Mesenchymal stem cell (in vitro differentiated cells and primary cell): ENCODE results near the gene STRADB.

Experiments used
- DNase-seq: peaks from one replicate; pipeline ENCODE4 v3.0.0-alpha.2; 2013
- H2AFZ ChIP-seq: one replicate; pipeline ENCODE4 v1.6.1; 2013; ENCODE audit warnings: low read depth, mild to moderate bottlenecking, control low read depth, inconsistent platforms, low read length, moderate library complexity
- H2AK5ac ChIP-seq: 2 replicates; pipeline ENCODE4 v1.6.1; 2013; ENCODE audit warnings: low read length, moderate library complexity, mild to moderate bottlenecking, inconsistent platforms; ENCODE audit not compliant: severe bottlenecking
- H2BK120ac ChIP-seq: one replicate; pipeline ENCODE4 v1.6.1; 2013; ENCODE audit warnings: low read depth, mild to moderate bottlenecking, inconsistent platforms, low read length, moderate library complexity
- H2BK12ac ChIP-seq, 2 experiments: one replicate each; pipeline ENCODE4 v1.6.1; 2013; ENCODE audit warnings: inconsistent platforms in 2 of 2, low read length in 2 of 2, mild to moderate bottlenecking in 2 of 2, moderate library complexity in 2 of 2, control low read depth in 1 of 2
- H2BK15ac ChIP-seq: one replicate; pipeline ENCODE4 v1.6.1; 2013; ENCODE audit warnings: mild to moderate bottlenecking, low read depth, inconsistent platforms; ENCODE audit not compliant: poor library complexity, severe bottlenecking
- H2BK5ac ChIP-seq: 2 replicates; pipeline ENCODE4 v1.6.1; 2013; ENCODE audit warnings: low read depth, mild to moderate bottlenecking, low read length, control low read depth, inconsistent platforms; ENCODE audit not compliant: poor library complexity, severe bottlenecking
- H3K14ac ChIP-seq, 2 experiments: one replicate each; pipeline ENCODE4 v1.6.1; 2013; ENCODE audit warnings: inconsistent platforms in 2 of 2, low read length in 2 of 2, control low read depth in 1 of 2, mild to moderate bottlenecking in 1 of 2, moderate library complexity in 1 of 2
- H3K18ac ChIP-seq, 2 experiments: one replicate each; pipeline ENCODE4 v1.6.1; 2013; ENCODE audit warnings: inconsistent platforms in 2 of 2, low read length in 2 of 2, control low read depth in 1 of 2, low read depth in 1 of 2, mild to moderate bottlenecking in 1 of 2
- H3K23ac ChIP-seq, 2 experiments: one replicate each; pipeline ENCODE4 v1.6.1; 2013; ENCODE audit warnings: inconsistent platforms in 2 of 2, low read length in 2 of 2, mild to moderate bottlenecking in 2 of 2, moderate library complexity in 2 of 2, control low read depth in 1 of 2
- H3K27ac ChIP-seq: 2 replicates; pipeline ENCODE4 v1.5.1; 2013; ENCODE audit warnings: mild to moderate bottlenecking, moderate library complexity, low read length, control low read depth, inconsistent platforms; ENCODE audit not compliant: poor library complexity, severe bottlenecking
- H3K27me3 ChIP-seq, 2 experiments: 2 replicates each; pipeline versions ENCODE4 v1.6.1 to v1.7.0; 2013; ENCODE audit warnings: low read length in 2 of 2, mild to moderate bottlenecking in 2 of 2, moderate library complexity in 2 of 2, control low read depth in 1 of 2, inconsistent platforms in 1 of 2; ENCODE audit not compliant: control insufficient read depth in 1 of 2, insufficient read depth in 1 of 2
- H3K36me3 ChIP-seq, 2 experiments: 2 replicates each; pipeline versions ENCODE4 v1.6.1 to v1.7.0; 2013; ENCODE audit warnings: low read length in 2 of 2, control low read depth in 1 of 2, inconsistent platforms in 1 of 2, low read depth in 1 of 2, mild to moderate bottlenecking in 1 of 2; ENCODE audit not compliant: insufficient read depth in 2 of 2, control insufficient read depth in 1 of 2
- H3K4ac ChIP-seq, 2 experiments: one replicate each; pipeline ENCODE4 v1.6.1; 2013; ENCODE audit warnings: inconsistent platforms in 2 of 2, low read length in 2 of 2, mild to moderate bottlenecking in 2 of 2, moderate library complexity in 2 of 2, control low read depth in 1 of 2, low read depth in 1 of 2
- H3K4me1 ChIP-seq: 2 replicates; pipeline ENCODE4 v1.6.1; 2013; ENCODE audit warnings: low read depth, low read length, control low read depth; ENCODE audit not compliant: control insufficient read depth, insufficient read depth
- H3K4me2 ChIP-seq: 2 replicates; pipeline ENCODE4 v1.6.1; 2013; ENCODE audit warnings: low read length, mild to moderate bottlenecking, inconsistent platforms; ENCODE audit not compliant: poor library complexity, severe bottlenecking
- H3K4me3 ChIP-seq, 2 experiments: 2 replicates each; pipeline versions ENCODE4 v1.5.1 to v1.7.0; 2013; ENCODE audit warnings: low read length in 2 of 2, mild to moderate bottlenecking in 2 of 2, control low read depth in 1 of 2, low read depth in 1 of 2; ENCODE audit not compliant: insufficient read depth in 1 of 2
- H3K79me1 ChIP-seq: replicated peaks from 2 replicates; pipeline ENCODE4 v1.6.1; 2013; ENCODE audit warnings: mild to moderate bottlenecking, control low read depth, low read length, inconsistent platforms; ENCODE audit not compliant: poor library complexity, severe bottlenecking
- H3K9ac ChIP-seq: 2 replicates; pipeline ENCODE4 v1.7.0; 2013; ENCODE audit warnings: mild to moderate bottlenecking, low read length, moderate library complexity
- H3K9me3 ChIP-seq: 2 replicates; pipeline ENCODE4 v1.7.0; 2013; ENCODE audit warnings: mild to moderate bottlenecking, low read length; ENCODE audit not compliant: control insufficient read depth
- H4K8ac ChIP-seq: one replicate; pipeline ENCODE4 v1.6.1; 2013; ENCODE audit warnings: inconsistent platforms, mild to moderate bottlenecking, low read length, moderate library complexity
- H4K91ac ChIP-seq: one replicate; pipeline ENCODE4 v1.6.1; 2013; ENCODE audit warnings: mild to moderate bottlenecking, low read length, inconsistent platforms
- WGBS: methylation state at CpG from one replicate; pipeline ENCODE4 v1.1.7; 2013; ENCODE audit warnings: mixed read lengths; 5-methylcytosine and 5-hydroxymethylcytosine counted together

STRADB gene

DNA sequence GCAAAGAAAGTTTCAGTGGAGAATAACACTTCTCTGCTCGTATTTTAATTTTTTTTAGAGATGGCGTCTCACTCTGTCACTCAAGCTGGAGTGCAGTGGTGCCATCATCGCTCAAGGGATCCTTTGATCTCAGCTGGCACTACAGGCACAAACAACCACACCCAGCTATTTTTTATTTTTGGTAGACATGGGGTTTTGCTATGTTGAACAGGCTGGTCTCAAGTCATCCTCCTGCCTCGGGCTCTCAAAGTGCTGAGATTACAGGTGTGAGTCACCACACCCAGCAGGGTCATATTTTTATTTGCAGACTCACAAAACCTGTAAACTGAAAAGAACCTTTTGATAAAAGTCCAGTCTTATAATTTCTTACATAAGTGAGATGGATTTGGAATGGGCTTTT, 2.8 kb upstream of the STRADB start:
- Histone ChIP-seq H3K4me3 (no peak overlapping the region), H2BK120ac (no peak overlapping the region), H2AFZ (no peak overlapping the region), H2BK15ac (no peak overlapping the region), H3K9me3 (no peaks in the 10 kb centered on the region), H3K9ac (no peak overlapping the region), H4K91ac (no peak overlapping the region), H3K14ac (no peak overlapping the region), H3K4ac (no peak overlapping the region), H3K36me3 (peaks cover 0 to 26% of the 10 kb centered on the region in 2 experiments), H3K23ac (no peak overlapping the region), H2AK5ac (no peak overlapping the region), H3K27ac (no peak overlapping the region), H3K4me2 (no peak overlapping the region), H3K4me1 (peaks cover 3% of the 10 kb centered on the region), H4K8ac (no peak overlapping the region), H3K79me1 (peaks cover 24% of the 10 kb centered on the region), H3K27me3 (no peaks in the 10 kb centered on the region), H2BK5ac (no peak overlapping the region), H2BK12ac (no peak overlapping the region), H3K18ac (no peak overlapping the region)
- WGBS, result 100% methylated on average over 3 of the region's 4 CpGs
- no peak for DNase-seq

DNA sequence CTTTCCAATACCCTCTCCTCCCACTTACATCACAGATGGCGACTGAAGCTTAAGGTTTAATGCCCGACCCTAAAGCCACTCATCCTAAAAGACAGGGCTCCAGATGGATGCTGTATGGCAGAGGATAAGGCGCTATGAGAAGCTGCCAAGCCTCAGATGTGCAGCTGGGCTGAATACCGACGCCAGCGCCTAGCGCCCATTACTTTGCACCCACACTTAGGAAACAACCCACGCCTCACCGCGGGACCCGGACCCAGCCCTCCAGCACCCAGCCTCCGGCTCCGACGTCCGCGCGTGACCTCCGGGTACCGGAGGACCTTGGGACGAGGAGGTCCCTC, 617 bp upstream of the STRADB start:
- no peak for DNase-seq
- Histone ChIP-seq H3K9me3 (no peaks in the 10 kb centered on the region), H3K79me1 (peaks cover 24% of the 10 kb centered on the region), H3K36me3 (peaks cover 0 to 38% of the 10 kb centered on the region in 2 experiments), H3K4me2 (peak overlapping the region; percentile 77), H4K8ac (peak overlapping the region; percentile 29), H3K4me1 (peaks cover 3% of the 10 kb centered on the region), H3K4ac (peak overlapping the region in 1 of 2 experiments; percentile 81), H2BK12ac (no peak overlapping the region), H2BK15ac (no peak overlapping the region), H3K27me3 (no peaks in the 10 kb centered on the region), H3K18ac (peak overlapping the region; percentile 81 to 91), H3K4me3 (peak overlapping the region; percentile 75 to 99), H2AK5ac (no peak overlapping the region), H3K27ac (peak overlapping the region; percentile 17), H3K23ac (peak overlapping the region in 1 of 2 experiments; percentile 16), H2BK5ac (no peak overlapping the region), H3K9ac (peak overlapping the region; percentile 96), H3K14ac (peak overlapping the region in 1 of 2 experiments; percentile 19), H4K91ac (peak overlapping the region; percentile 36), H2AFZ (peak overlapping the region; percentile 96), H2BK120ac (no peak overlapping the region)
- 0% methylated on average over 19 of the region's 20 CpGs for WGBS

GRCh38 chr2:201452058-201452921, 750 bp downstream of the STRADB start:
- DNase-seq, result peak; percentile 14
- H3K4ac ChIP-seq, result peak overlapping the region; percentile 60 to 97
- H2BK120ac ChIP-seq, result peak overlapping the region; percentile 84
- no peak overlapping the region for H2AK5ac ChIP-seq
- peaks cover 0 to 43% of the 10 kb centered on the region in 2 experiments for H3K36me3 ChIP-seq
- H4K8ac ChIP-seq, result peak overlapping the region; percentile 55
- H3K27me3 ChIP-seq, result no peaks in the 10 kb centered on the region
- peak overlapping the region; percentile 96 for H3K9ac ChIP-seq
- H2BK5ac ChIP-seq, result peak overlapping the region; percentile 60
- peak overlapping the region; percentile 75 to 99 for H3K4me3 ChIP-seq
- H3K9me3 ChIP-seq, result no peaks in the 10 kb centered on the region
- peak overlapping the region; percentile 78 for H4K91ac ChIP-seq
- peak overlapping the region; percentile 88 to 89 for H3K18ac ChIP-seq
- peak overlapping the region in 1 of 2 experiments; percentile 85 for H3K14ac ChIP-seq
- H3K27ac ChIP-seq, result no peak overlapping the region
- peak overlapping the region; percentile 86 for H3K4me2 ChIP-seq
- peak overlapping the region in 1 of 2 experiments; percentile 71 for H2BK12ac ChIP-seq
- peaks cover 19% of the 10 kb centered on the region for H3K79me1 ChIP-seq
- H2BK15ac ChIP-seq, result peak overlapping the region; percentile 67
- H3K4me1 ChIP-seq, result peaks cover 3% of the 10 kb centered on the region
- peak overlapping the region; percentile 94 for H2AFZ ChIP-seq
- WGBS, result 9% methylated on average over 48 of the region's 49 CpGs
- H3K23ac ChIP-seq, result peak overlapping the region in 1 of 2 experiments; percentile 99

DNA sequence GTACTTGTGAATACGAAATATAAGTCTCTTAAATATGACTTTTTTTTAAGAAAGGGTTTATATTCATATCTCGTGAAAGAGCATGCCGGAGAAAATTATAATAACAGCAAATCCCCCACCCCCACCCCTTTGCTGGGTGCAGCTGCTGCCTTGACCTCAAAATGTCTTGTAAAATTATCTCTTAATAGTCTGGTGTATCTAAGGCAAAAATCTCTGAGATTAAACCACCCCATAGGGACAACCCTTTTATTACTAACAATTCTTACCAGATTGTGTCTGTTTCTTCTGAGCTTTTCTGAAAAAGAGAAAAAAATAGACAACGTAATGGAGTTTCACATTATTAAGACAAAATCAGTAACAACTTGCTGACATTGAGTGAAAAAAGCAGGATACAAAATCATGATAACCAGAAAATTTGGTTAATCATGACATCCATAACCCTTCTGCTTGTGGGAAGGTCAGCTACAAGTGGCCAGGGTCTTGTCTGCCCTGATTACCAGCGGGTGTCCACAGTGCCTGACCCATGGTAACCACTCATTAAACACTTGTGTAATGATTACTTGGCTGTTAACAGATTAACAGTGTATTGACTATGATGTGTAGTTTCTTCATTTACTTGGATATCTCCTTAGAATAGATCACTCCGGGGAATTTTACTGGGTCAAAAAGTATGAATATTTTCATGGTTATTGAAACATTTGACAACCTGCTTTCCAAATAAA, 1.5 kb downstream of the STRADB start:
- no peak overlapping the region for H2BK5ac ChIP-seq
- H3K9ac ChIP-seq, result peak overlapping the region; percentile 96
- H3K4me2 ChIP-seq, result no peak overlapping the region
- H3K4me3 ChIP-seq, result peak overlapping the region in 1 of 2 experiments; percentile 99
- H3K18ac ChIP-seq, result no peak overlapping the region
- peaks cover 3% of the 10 kb centered on the region for H3K4me1 ChIP-seq
- no peak overlapping the region for H3K23ac ChIP-seq
- no peaks in the 10 kb centered on the region for H3K9me3 ChIP-seq
- DNase-seq, result no peak
- no peak overlapping the region for H3K27ac ChIP-seq
- no peaks in the 10 kb centered on the region for H3K27me3 ChIP-seq
- no peak overlapping the region for H2BK12ac ChIP-seq
- no peak overlapping the region for H2AK5ac ChIP-seq
- H3K14ac ChIP-seq, result no peak overlapping the region
- no peak overlapping the region for H4K91ac ChIP-seq
- H2AFZ ChIP-seq, result no peak overlapping the region
- H2BK15ac ChIP-seq, result no peak overlapping the region
- no peak overlapping the region for H4K8ac ChIP-seq
- peaks cover 0 to 38% of the 10 kb centered on the region in 2 experiments for H3K36me3 ChIP-seq
- no peak overlapping the region for H2BK120ac ChIP-seq
- 89% methylated on average over 1 of the region's 6 CpGs for WGBS
- peaks cover 13% of the 10 kb centered on the region for H3K79me1 ChIP-seq
- no peak overlapping the region for H3K4ac ChIP-seq
